NCI-H82 treated with DMSO at 0.1 percent for 48 hours (cell line): ENCODE data around the gene KRTAP10-9.
"Not testable (repeated sequence)": the region's sequence is repeated elsewhere in the genome, so short reads cannot be mapped to it uniquely, and the experiment has no call there.

Experiments
- DNase-seq: peaks from one replicate; lab custom pipeline; 2025; ENCODE audit not compliant: unreplicated experiment; lab: John Stamatoyannopoulos, UW

Gene KRTAP10-9

DNA sequence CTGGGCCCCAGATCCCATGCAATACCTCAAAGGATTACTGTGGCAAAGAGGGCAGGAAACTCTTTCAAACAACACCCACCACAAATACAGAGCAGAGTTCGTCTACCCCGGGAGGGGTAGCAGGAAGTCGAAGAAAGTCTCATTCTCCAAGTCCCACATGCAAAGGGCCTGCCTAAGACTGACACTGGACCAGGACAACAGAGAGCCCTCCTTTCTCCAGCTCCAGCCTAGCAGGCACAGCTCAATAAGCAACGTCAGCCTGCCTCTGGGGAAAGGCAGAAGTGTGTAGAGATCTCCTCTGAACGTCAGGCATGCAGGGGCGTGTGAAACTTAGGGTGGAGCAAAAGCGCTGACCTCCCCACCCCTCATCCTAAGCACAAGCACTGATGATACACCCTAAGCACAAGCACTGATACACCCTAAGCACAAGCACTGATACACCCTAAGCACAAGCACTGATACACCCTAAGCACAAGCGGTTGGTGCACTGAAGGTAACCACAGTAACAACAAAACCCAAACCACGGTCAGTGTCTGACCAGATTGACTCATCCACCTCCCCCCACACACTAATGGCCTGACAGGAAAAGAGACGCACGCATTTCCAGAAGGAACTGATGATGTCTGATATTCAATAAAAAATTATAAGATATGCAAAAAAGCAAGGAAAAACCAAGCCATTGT lies 32.2 kb downstream of the KRTAP10-9 start:
- no peak for DNase-seq

- DNase-seq, result not testable (repeated sequence)
Observed at GRCh38 chr21:44661567-44661966, 34.7 kb downstream of the KRTAP10-9 start.

- no peak for DNase-seq
Observed at GRCh38 chr21:44664691-44665090, 37.8 kb downstream of the KRTAP10-9 start.

DNA sequence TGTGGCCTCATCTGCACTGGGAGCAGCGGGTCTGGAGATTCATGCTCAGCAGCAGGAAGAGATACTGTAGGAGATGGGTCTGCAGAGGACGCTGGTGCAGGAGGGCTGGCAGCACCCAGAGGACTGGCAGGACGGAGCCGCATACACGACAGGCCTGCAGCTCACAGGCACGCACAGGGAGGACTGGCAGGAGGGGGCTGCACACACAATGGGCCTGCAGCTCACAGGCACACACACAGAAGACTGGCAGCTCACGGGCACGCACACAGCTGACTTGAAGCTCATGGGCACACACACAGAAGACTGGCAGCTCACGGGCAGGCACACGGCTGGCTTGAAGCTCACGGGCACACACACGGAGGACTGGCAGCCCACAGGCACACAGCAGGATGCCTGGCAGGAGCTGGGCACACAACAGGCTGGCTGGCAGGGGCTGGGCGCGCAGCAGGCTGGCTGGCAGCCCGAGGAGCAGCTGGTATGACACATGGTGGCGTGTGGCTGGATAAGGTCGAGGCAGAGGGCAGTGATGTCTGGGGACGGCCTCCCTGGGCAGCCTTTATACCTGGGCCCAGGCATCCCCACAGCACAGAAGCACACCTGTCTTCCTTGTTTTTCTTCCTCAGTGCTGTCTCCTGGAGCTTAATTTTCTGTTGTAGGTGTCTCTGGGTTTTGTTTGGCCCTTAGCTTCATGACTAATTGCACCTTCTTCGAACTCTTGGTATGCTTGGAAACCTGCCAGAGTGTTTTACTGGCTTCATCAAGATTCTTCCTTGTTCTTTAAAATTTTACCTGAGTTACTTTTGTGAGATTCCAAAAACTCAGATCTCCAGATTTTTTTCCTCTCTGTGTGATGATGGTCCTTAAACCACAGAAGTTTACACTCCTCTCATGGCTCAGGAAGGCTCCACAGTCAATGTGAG lies 39.8 kb downstream of the KRTAP10-9 start, which contains the start of gene KRTAP12-2:
KRTAP12-2 (minus strand) TSS at position 527 of the 920 bp plus-strand sequence; CDS start at position 486, 41 bp downstream.
- no peak for DNase-seq

- DNase-seq, result no peak
Observed at GRCh38 chr21:44667612-44668011, 40.7 kb downstream of the KRTAP10-9 start.

GRCh38 chr21:44670642-44671432 lies 43.9 kb downstream of the KRTAP10-9 start:
- no peak for DNase-seq

- DNase-seq, result no peak
Observed at GRCh38 chr21:44671911-44672310, 45.0 kb downstream of the KRTAP10-9 start.

DNA sequence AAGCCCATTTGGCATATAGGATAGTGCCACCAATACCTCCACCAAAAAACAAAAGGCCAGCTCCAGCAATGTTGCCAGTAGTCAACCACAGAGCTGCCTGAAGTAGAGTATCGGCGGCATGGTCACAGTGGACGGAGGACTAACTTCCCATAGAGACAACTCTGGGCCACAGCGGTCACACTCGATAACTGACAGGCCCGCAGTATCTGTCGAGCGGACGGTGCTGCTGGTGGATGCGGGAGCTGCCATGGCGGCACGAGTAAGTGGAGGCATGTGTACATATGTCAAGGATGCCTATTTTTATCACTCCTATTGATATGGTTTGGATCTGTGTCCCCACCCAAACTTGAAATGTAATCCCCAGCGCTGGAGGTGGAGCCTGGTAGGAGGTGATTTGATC lies 51.0 kb downstream of the KRTAP10-9 start:
- no peak for DNase-seq
